GM18508 (cell line): Measurements from ENCODE around the gene TMED1.
"Not testable (repeated sequence)": the region's sequence is repeated elsewhere in the genome, so short reads cannot be mapped to it uniquely, and the experiment has no call there.

ENCODE experiments used
- ATAC-seq: cut with Tn5 transposase; IDR thresholded peaks from one replicate; pipeline ENCODE4 v1.9.1; 2021; ENCODE audit warnings: moderate number of reproducible peaks; ENCODE audit not compliant: insufficient read depth, unreplicated experiment

TMED1 gene

GRCh38 chr19:10835754-10836478, at the start of gene TMED1:
TSS of gene TMED1 (minus strand) at chr19:10836212. CDS start at chr19:10836191, 21 bp downstream.
- peak; percentile 41 for ATAC-seq

- ATAC-seq, result no peak
These were observed 49.5 kb upstream of the TMED1 start for GRCh38 chr19:10885201-10886169.

- no peak for ATAC-seq
These were observed 48.3 kb upstream of the TMED1 start for GRCh38 chr19:10884274-10884673.

GRCh38 chr19:10882108-10882457, 46.1 kb upstream of the TMED1 start:
- no peak for ATAC-seq

- no peak for ATAC-seq
These were observed 45.5 kb upstream of the TMED1 start for GRCh38 chr19:10881403-10882107.

GRCh38 chr19:10878253-10878652, 42.2 kb upstream of the TMED1 start:
- ATAC-seq, result no peak

- not testable (repeated sequence) for ATAC-seq
These were observed 41.6 kb upstream of the TMED1 start for GRCh38 chr19:10877608-10878007.

GRCh38 chr19:10876459-10877240, 40.6 kb upstream of the TMED1 start:
- ATAC-seq, result peak; percentile 39

- no peak for ATAC-seq
These were observed 38.0 kb upstream of the TMED1 start for GRCh38 chr19:10874024-10874423.

- ATAC-seq, result no peak
These were observed 36.6 kb upstream of the TMED1 start for GRCh38 chr19:10872546-10873107.

GRCh38 chr19:10871711-10872545, 35.9 kb upstream of the TMED1 start:
- no peak for ATAC-seq

GRCh38 chr19:10870955-10871603, 35.1 kb upstream of the TMED1 start, which contains the start of gene CARM1:
TSS of gene CARM1 (plus strand) at chr19:10871553. CDS start at chr19:10871703, 150 bp downstream.
- ATAC-seq, result peak; percentile 43

- ATAC-seq, result peak; percentile 2
These were observed 34.5 kb upstream of the TMED1 start for GRCh38 chr19:10870501-10870954.

GRCh38 chr19:10869872-10870311, 33.9 kb upstream of the TMED1 start:
- ATAC-seq, result not testable (repeated sequence)

- no peak for ATAC-seq
These were observed 33.0 kb upstream of the TMED1 start for GRCh38 chr19:10868872-10869547.

- no peak for ATAC-seq
These were observed 30.5 kb upstream of the TMED1 start for GRCh38 chr19:10866495-10866894.

- no peak for ATAC-seq
These were observed 28.5 kb upstream of the TMED1 start for GRCh38 chr19:10864538-10864899.
